Measurements from ENCODE around the gene STK24.

STK24 gene

DNA sequence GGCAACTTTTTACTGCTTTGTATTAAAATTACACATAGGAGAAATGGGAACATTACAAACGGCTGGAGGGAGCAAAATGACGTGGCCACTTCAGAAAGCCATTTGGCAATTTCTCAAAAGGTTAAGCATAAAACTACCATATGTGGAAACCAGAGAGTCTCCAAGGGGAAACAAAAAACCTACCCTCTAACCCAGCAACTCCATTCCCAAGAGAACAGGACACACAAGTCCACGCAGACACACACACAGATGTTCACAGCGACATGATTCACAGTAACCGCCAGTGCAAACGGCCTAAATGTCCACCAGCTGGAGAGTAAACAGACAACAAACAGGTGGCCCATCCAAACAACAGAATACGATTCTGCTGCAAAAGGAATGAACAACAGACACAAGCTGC is 37.2 kb downstream of the STK24 start:
- intact Hi-C loops (cut with DNase I): no loop called here
- no peak for DNase-seq

DNA sequence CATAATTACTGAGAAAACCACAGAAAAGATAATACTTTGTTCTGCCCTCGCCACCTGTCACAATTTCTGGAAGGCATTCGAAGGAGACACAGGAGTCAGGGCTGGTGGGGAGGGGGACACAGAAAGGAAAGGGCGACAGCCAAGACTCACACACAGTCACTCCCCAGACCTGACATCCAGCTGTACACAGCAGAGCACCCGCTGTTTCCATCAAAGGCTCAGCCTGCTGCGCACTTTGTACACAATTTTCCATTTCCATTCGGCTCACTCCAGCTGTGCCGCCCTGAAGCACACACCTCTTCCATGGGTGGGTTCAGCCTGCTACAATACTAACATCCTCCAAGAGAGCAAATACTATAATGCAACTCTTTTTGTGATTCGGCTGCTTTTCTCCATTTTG is 38.0 kb downstream of the STK24 start:
- DNase-seq: peak in 1 of 42 donors; percentile 3
- intact Hi-C loops (cut with DNase I): no loop called here

DNA sequence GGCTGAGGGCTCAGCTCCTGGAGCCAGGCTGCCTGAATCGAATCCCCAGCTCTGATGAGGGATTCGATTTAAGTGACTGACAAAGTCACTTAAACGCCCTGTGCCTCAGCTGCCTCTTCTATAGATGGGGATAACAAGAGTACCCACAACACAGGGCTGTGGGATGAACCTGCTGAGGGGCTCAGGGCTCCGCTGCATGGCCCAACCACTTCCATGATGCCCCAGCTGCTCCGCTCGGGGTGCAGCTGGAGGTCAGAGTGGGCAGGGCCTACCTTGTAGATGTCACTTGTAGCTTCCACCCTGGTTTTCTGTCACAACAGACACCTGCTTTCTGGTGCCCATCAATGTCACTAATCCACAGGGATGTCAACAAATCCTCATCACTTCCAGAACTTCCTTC is 39.2 kb downstream of the STK24 start:
- intact Hi-C loops (cut with DNase I): no loop called here
- peak in 1 of 42 donors; percentile 5 for DNase-seq

DNA sequence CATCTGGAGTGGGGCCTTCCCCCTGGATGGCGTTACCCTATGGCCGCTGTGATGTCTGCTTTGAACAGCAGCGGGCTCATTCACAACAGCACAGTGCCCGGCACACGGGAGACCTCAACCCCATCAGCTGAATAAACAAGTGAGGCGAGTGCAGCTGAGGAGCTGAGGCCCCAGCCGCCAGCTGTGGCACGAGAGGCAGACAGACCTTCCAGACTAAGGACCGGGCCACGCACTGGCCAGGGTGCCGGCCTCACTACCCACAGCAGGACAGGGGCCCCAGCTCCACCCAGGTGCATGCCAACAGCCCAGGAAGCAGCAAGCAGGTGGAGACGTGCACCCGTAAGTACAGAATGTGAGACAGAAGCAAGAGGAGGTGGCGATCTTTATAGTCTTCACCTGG is 39.6 kb downstream of the STK24 start:
- intact Hi-C loops (cut with DNase I): no loop called here
- DNase-seq: no peak

DNA sequence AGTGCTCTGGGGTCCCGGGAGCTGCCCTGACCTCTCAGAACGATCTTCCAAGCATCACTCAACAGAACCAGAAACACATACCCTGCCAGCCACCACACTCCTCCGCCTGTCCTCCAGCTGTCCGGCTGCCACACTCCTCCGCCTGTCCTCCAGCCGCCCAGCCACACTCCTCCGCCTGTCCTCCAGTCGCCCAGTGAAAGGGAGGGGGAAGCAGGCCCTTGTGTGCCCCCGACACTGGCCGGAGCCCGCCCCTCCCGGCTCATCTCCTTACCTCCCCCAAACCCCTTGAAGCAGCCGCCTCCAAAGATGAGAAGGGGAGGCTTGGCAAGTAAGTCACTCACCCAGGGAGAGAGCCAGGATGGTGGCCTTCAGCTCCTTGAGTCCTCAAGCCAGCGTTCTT is 40.2 kb downstream of the STK24 start:
- no peak for DNase-seq
- intact Hi-C loops (cut with DNase I): no loop called here

DNA sequence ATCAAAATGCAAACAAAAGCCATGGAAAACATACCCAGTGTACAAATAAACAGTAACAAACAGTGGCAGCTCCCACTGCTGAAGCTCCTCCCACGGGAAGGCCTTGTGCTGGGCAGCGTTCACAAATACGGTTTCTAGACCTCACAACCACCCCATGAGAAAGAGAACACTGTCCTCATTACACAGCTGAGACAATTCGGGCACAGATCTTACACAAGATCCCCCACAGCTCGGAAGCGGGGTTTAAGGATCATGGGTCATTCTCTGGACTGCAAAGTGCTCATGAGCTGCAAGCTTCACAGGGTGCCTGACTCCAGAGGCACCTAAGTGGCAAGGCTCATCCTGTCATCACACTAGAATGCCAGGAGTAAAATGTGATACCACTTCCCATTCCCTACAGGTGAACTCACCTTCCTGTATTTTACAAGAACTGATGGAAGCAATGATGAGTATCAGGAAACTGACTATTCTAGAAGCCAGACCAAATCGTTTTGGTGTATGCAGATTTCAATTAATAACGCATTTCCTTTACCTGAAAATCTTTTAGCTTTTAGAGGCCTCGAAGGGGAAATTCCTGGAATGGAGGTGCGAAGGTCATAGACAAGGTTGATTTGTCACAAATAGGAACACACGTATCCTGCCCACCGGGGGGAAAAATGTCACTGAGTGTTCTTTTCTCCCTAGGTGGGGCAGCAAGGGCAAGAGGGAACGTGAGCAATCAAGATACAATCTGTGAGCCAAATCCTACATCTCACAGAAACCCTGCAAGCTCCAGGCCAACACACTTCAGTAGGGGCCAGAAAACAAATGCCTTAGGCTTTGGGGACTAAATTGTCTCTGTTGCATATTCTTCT is 41.2 kb downstream of the STK24 start:
- DNase-seq: peak in 7 of 42 donors; percentile 22 to 56 (median 36)
- intact Hi-C loops (cut with DNase I): no loop called here

DNA sequence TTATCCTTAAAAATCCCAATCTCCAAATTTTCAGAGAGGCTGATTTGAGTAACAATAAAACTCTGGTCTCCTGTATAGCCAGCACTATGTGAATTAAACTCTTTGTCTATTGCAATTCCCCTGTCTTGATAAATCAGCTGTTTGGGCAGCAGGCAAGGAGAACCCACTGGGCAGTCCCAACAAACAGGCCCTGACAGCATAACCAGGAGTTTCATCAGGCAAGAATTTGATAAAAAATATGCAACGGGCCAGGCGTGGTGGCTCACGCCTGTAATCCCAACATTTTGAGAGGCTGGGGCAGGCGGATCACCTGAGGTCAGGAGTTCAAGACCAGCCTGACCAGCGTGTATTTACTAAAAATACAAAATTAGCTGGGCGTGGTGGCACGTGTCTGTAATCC is 42.1 kb downstream of the STK24 start:
- intact Hi-C loops (cut with DNase I): no loop called here
- DNase-seq: no peak

DNA sequence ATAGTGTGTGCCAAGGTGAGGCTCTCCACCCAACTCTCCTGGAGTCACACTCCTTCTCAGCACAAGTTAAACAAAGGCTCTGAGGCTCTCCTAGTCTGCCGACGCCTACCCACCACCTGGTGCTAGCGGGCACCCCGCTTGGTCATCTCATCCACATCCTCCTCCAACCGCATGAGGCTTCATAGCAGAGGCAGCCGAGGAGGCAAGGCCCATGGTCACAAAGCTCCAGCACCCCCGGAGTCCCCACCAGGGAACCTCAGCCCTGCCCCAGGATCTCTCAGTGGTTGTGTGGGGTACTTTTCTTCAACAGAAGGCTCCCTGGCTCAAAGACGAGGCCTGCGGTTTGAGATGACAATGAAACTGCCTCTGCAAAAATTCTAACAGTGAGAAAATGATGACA is 43.0 kb downstream of the STK24 start:
- intact Hi-C loops (cut with DNase I): no loop called here
- no peak for DNase-seq

DNA sequence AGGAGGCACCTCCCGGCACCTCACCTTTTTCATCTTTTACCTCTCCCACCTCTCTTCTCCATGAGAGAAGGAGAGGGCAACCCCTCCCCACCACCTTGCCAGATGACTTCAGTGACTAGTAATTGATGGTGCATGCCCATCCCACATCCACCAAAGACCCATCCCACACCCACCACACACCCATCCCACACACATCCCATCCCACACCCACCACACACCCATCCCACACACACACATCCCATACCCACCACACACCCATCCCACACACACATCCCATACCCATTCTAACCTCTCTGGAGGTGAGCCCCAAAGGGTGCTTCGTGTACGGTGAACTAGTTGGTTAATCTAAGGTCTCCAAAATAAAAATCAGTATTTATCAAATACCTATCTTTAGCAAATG is 44.7 kb downstream of the STK24 start:
- DNase-seq: no peak
- intact Hi-C loops (cut with DNase I): no loop called here

DNA sequence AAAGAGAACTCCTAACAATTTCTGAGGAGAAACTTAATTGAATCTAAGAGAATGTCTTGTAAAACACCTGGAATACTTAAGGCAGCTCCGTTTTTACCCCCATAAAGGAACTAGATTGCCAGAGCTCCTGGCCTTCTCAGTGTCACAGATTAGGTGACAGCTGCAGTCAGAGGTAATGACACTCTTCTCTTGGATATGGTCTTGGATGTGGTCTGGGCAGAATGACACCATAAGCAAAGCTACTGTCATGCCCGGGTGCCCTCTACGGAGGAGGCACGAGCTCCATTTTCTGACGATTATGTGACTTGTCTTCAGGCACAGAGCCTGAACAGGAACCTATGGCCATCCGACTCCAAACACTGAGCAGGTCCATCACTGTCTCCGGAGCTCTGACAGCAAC is 46.7 kb downstream of the STK24 start:
- intact Hi-C loops (cut with DNase I): no loop called here

DNA sequence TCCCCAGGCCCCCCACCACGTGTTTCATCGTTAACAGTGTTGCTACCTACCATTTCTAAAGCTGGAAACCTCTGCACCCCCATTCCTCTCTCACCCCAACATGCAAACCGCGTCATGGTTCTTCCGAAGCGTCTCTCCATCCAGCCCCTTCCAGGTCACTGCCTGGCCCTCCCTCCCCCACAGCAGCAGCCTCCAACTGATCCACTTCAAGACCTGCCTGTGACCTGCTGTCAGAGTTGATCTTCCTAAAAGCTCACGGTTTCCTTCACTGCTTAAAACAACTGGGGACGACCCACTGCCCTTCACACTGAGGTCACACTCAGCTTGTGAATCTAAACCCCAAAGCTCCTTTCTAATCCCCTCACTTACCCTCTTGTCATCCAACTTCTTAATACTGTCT is 47.7 kb downstream of the STK24 start:
- no peak for DNase-seq
- intact Hi-C loops (cut with DNase I): no loop called here

More for the DNA sequence above, 46.7 kb downstream of the STK24 start:
- no peak for DNase-seq

DNA sequence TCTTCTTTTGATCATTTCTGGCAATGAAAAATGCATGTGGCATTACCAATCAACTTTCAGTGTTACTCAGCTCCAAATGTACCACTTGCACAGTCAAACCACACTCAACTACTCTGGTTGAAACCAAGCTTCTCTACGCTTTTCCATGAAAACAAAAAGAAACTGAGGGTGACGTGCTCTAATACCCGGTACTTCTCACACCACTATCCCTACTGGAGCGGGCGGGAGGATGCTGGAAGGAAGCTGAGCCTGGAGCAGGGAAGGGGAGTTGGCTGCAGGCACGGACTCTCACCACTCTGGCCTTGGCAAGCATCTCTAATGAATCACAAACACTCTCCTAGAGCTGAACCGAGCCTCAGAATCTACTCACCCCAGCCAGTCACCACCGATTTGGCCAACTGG is 48.2 kb downstream of the STK24 start:
- peak in 10 of 42 donors; percentile 20 to 75 (median 38) for DNase-seq
- intact Hi-C loops (cut with DNase I): no loop called here

DNA sequence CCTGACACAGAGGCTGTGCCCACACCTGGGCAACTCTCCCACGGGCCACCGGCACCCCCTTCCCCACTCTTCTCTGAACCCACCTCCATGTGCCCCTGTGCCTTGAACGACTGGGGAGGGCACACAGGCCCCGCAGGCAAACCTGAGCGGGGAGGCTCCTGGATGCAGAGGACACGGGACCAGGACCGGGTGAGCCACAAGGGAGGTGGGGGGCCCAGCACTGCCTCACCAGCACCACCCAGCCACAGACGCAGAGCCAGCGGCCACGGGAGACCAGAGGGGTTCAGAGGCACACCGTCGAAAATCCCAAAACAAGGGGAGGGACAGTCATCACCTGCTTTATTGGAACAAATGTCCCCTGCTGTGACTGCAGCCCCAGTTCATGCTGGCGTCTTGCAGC is 49.4 kb downstream of the STK24 start:
- intact Hi-C loops (cut with DNase I): no loop called here
- no peak for DNase-seq

DNA sequence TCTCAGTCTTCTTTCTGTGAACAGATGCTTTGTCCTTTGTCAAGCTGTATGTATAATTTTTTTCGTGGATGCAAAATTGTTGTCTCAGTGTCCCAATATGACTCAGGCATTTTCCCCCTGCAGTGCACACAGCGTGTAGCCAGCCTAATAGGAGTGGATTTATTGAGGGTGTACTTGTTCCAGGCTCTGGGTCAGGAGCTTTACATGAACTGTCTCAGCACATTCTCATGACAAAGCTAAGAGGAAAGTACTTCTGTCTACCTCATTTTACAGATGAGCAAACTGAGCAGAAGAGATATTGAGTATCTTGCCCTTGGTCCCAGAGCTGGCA is 50.8 kb downstream of the STK24 start:
- no peak for DNase-seq
- intact Hi-C loops (cut with DNase I): no loop called here

DNA sequence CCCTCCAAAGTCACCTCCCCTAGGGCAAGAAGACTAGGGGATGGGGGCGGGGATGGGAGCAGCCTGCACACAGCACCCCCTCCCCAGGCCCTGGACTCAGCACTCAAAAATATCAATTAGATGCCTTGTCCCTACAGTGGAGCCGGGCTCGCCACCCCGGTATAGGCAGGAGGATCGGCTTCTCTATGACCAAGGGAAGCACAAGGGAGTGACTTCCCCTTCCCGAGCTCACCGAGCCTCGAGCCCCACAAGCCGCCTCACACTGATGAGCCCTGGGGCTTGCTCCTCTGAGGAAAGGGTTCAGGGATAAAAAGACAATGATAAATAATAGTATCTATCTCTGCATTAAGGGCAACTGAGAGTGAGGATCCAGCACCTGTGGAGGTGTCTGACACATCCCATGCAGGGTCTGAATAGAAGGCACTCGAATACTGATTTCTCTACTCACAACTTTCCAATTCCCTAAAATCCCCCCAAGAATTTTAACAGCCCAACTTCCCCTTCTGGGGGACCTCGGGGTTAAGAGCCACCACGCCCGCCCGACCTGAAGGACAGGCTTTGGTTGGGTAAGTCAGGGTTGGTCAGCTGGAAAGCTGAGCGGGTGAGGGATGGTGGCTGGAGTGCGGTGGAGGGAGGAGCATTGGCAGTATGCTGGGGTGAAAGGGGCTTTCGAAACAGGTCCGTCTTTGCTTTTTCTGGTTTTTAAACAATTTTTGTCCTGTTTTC is 51.3 kb downstream of the STK24 start:
- intact Hi-C loops (cut with DNase I): no loop called here

DNA sequence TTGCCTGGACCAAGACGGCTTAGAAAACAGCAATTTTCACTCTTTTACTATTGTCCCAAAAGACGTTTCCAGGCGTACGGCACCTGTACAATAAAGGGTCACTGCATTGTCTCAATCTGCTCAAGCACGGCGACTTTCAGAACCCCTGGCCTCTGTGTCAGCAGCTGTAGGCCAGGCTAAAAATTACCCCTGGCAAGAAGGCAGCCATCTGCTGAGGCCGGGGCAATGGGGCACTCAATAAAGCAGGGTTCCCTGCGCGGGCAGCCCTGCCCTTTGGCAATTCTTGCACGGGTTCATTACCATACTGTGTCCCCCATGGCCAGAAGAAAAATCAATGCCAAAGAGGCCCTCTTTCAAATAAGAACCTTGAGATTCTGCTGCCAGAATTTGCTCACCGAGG is 52.1 kb downstream of the STK24 start:
- intact Hi-C loops (cut with DNase I): no loop called here
- no peak for DNase-seq

More for the DNA sequence above, 51.3 kb downstream of the STK24 start:
- DNase-seq: no peak

DNA sequence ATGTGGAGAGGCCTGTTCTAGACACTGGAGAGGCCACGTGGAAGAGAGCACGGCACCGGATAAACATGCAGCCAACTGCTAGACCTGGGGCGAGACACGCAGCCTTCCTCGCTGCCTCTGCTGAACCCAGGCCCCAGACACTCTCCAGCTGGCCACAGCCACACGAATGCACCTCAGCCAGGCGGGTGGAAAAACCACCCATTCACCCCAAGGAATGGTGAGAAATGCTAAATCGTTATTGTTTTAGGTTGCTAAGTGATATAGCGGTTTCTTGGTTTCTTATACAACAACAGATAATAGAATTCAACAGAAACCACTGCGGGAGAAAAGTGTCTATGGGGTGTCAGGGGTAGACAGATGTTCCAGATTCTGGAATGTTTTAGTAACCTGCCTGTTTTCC is 52.5 kb downstream of the STK24 start:
- no peak for DNase-seq
- intact Hi-C loops (cut with DNase I): no loop called here

DNA sequence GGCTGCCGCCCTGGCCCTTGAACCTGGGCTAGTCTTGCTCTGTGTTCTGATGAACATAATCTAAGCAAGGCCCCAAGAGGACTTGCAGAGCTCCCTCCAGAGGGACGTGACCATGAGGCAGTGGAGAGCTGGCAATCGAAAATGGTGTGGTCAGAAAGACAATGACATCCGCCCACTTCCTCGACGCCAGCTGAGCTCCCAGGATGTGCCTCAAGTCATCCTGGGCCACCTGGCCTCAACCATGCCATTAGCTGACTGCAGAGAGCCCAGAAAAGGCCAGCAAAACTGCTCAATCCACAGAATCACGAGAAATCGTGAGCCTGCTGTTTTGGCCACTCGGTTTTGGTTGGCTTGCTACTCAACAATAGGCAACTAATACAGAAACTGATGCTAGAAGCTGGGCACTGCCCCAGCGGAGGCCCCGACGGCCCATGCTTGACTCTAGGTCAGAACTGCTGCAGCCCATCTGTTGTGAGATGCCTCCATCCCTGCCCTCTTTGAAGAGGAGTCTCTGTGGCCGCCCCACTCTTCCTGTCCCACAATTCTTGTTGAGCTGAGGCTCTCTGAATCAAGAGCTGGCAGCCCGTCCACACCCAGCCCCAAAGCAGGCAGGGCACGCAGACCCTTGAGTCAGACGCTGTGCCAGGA is 53.3 kb downstream of the STK24 start:
- no peak for DNase-seq
- intact Hi-C loops (cut with DNase I): no loop called here

DNA sequence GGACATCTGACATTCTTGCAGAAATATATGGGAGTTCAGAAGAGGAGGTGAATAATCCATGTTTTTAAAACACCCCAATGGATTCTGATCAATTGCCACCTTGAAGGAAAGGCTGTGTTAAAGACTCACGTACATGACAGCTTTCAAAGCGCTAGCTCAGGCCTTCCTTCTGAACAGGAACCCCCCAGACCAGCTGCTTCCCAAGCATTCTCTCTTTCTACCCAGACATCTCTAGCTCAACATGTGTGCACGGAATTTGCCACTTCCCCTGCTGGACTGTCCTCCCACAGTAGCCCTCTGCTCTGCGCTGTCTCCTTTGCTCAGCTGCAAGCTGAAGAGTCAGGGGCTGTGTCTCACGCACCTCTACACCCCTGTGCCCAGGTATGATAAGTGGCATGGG is 54.5 kb downstream of the STK24 start:
- intact Hi-C loops (cut with DNase I): no loop called here

DNA sequence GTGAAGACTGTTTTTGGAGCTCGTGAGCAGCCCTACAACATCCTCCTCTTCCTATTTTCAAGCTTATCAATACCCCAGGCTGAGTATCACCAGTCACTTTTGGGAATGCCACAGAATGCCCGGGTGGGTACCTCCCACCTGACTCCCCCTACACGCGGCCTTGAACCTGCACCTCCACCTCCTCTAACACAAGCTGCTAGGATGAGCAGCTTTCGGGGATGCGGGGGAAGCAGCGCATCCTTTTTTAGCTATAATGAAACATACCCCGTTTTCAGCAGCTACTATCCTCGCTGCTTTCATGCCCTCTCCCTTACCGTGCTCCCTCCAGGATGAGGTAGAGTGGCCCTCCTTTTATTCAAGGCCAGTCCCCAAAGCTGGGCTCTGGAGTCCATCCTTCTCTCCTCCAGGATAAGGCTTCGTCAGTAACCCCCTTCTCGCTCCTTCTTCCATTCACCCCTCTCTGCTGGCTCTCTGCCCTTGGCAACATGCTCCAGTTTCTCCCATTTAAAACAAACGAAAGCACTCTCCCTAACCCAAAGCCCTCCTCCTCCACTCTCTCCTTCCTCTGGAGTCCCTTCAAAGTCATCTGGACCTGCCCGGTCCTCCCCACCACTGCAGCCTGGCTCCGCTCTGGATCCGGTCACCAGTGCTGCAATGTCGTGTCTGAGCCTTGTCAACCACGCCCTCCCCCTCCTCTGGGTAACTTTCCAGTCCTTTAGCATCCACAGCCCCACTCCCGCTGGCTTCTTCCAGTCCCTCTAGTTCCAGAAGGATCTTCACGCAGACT is 55.3 kb downstream of the STK24 start:
- peak in 33 of 42 donors; percentile 27 to 83 (median 59) for DNase-seq

More for the DNA sequence above, 54.5 kb downstream of the STK24 start:
- no peak for DNase-seq

More for the DNA sequence above, 55.3 kb downstream of the STK24 start:
- intact Hi-C loops (cut with DNase I): no loop called here
